ENCODE measurements around the gene TXNL1.

GRCh38 chr18:56579451-56579850, 58.9 kb downstream of the TXNL1 start:
- TF ChIP-seq CTCF (IDR thresholded peaks at IDR 0.05; ENCODE audit: extremely low read depth in 1 of 2, insufficient read depth in 1 of 2, low read depth in 1 of 2, low read length in 2 of 2) (no peak), POLR2A (IDR thresholded peaks at IDR 0.05; ENCODE audit: low read depth, low read length) (no peak), EZH2 (IDR thresholded peaks at IDR 0.05; ENCODE audit: borderline replicate concordance, low read depth, low read length, severe bottlenecking) (no peak), POLR2AphosphoS5 (IDR thresholded peaks at IDR 0.05; ENCODE audit: insufficient read depth, low read depth, low read length) (no peak), MYC (IDR thresholded peaks at IDR 0.05; ENCODE audit: low read depth, low read length) (no peak), JUN (IDR thresholded peaks at IDR 0.05; ENCODE audit: borderline replicate concordance, insufficient read depth, insufficient read length, low read depth) (no peak)
- TF ChIP-seq, protein P1, sequence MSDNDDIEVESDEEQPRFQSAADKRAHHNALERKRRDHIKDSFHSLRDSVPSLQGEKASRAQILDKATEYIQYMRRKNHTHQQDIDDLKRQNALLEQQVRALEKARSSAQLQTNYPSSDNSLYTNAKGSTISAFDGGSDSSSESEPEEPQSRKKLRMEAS (IDR thresholded peaks at IDR 0.05; ENCODE audit: insufficient read depth, insufficient read length): no peak

Measured in endothelial cell of umbilical vein (primary cell).